Endothelial cell of umbilical vein (primary cell): ENCODE measurements around the gene LRRN3. TPM values are rescaled to one million over a fixed set of nuclear protein-coding genes. Genes with fewer than 3 reads are reported as not detected.

Experiments
- BruUV-seq: library from RNA; stranded (reverse); fragments of 400-500 nt; replicated peaks from 2 replicates; lab custom pipeline; 2021; lab: Mats Ljungman, UMichigan
- CTCF ChIA-PET: fragments of 300-600, 350-600 bp; sonication (Branson Sonifier 250); formaldehyde crosslinking; loops from one replicate; lab custom pipeline; 2021; ENCODE audit warnings: antibody characterized with exemption, inconsistent platforms; lab: Charles Lee
- POLR2A ChIA-PET: fragments of 300-600, 350-600 bp; sonication (Branson Sonifier 250); formaldehyde crosslinking; loops from one replicate; lab custom pipeline; 2021; ENCODE audit warnings: antibody characterized with exemption, inconsistent platforms; lab: Charles Lee
- DNase-seq: peaks from one replicate; pipeline ENCODE4 v3.0.0-alpha.2; 2011; ENCODE audit warnings: low read depth, low spot score
- FAIRE-seq: peaks from 2 replicates; lab custom pipeline; 2011; peaks lifted over from hg19 to GRCh38; lab: Jason Lieb, UNC
- H2AFZ ChIP-seq: 2 replicates; pipeline ENCODE4 v1.6.0; 2012; ENCODE audit warnings: low read depth, low read length, control low read depth, inconsistent platforms
- H3K27ac ChIP-seq: 2 replicates; pipeline ENCODE4 v1.5.1; 2011; ENCODE audit warnings: low read depth, mild to moderate bottlenecking, control low read depth, low read length, moderate library complexity; ENCODE audit not compliant: insufficient read depth
- H3K27me3 ChIP-seq, 2 experiments: 2 replicates each; pipeline versions ENCODE4 v1.6.0 to v1.6.1; 2011; ENCODE audit warnings: low read length in 2 of 2, mixed read lengths in 1 of 2; ENCODE audit not compliant: control insufficient read depth in 2 of 2, insufficient read depth in 2 of 2
- H3K36me3 ChIP-seq, 2 experiments: 2 replicates in 1 of 2; 3 replicates in 1 of 2; pipeline ENCODE4 v1.5.1; 2011; ENCODE audit warnings: low read length in 2 of 2, mild to moderate bottlenecking in 1 of 2, moderate library complexity in 1 of 2; ENCODE audit not compliant: control insufficient read depth in 2 of 2, insufficient read depth in 2 of 2; ENCODE audit errors: extremely low read depth in 1 of 2
- H3K4me1 ChIP-seq: 3 replicates; pipeline ENCODE4 v1.5.1; 2011; ENCODE audit warnings: mild to moderate bottlenecking, low read length; ENCODE audit not compliant: control insufficient read depth, insufficient read depth; ENCODE audit errors: extremely low read depth
- H3K4me2 ChIP-seq: 2 replicates; pipeline ENCODE4 v1.6.1; 2011; ENCODE audit warnings: low read length, control low read depth, mixed read lengths; ENCODE audit not compliant: insufficient read depth
- H3K4me3 ChIP-seq, 3 experiments: fragments of 200-600 bp in 1 of 3; sonication (generic), shearing (Covaris generic) in 1 of 3; replicated peaks in 1 of 3; 2 replicates each; pipeline ENCODE4 v1.5.1; 2011 to 2016; ENCODE audit warnings: control low read depth in 3 of 3, low read length in 3 of 3, mild to moderate bottlenecking in 2 of 3, inconsistent platforms in 1 of 3, low read depth in 1 of 3, moderate library complexity in 1 of 3; ENCODE audit not compliant: insufficient read depth in 1 of 3
- H3K79me2 ChIP-seq: 2 replicates; pipeline ENCODE4 v1.6.0; 2012; ENCODE audit warnings: low read length, inconsistent platforms; ENCODE audit not compliant: control insufficient read depth, insufficient read depth
- H3K9ac ChIP-seq: replicated peaks from 2 replicates; pipeline ENCODE3; 2011; ENCODE audit warnings: low read length, control low read depth; ENCODE audit not compliant: insufficient read depth; ENCODE audit errors: extremely low read depth
- H3K9me1 ChIP-seq: replicated peaks from 3 replicates; pipeline ENCODE4 v1.6.0; 2011; ENCODE audit warnings: mild to moderate bottlenecking, low read length; ENCODE audit not compliant: control insufficient read depth, insufficient read depth; ENCODE audit errors: extremely low read depth
- H3K9me3 ChIP-seq: replicated peaks from 2 replicates; pipeline ENCODE4 v1.5.1; 2012; ENCODE audit warnings: low read length, inconsistent platforms; ENCODE audit not compliant: control insufficient read depth, insufficient read depth
- H4K20me1 ChIP-seq: replicated peaks from 2 replicates; pipeline ENCODE3; 2011; ENCODE audit warnings: mild to moderate bottlenecking, low read length; ENCODE audit not compliant: control insufficient read depth, insufficient read depth; ENCODE audit errors: extremely low read depth
- EZH2 ChIP-seq: IDR thresholded peaks from 2 replicates; pipeline ENCODE4 v1.6.1; 2012; ENCODE audit warnings: borderline replicate concordance, low read depth, mild to moderate bottlenecking, moderate library complexity, low read length, inconsistent platforms; ENCODE audit not compliant: severe bottlenecking
- FOS ChIP-seq: IDR thresholded peaks from 2 replicates; pipeline ENCODE4 v1.6.1; 2011; ENCODE audit warnings: mild to moderate bottlenecking, low read length, moderate library complexity, borderline replicate concordance; ENCODE audit not compliant: insufficient read depth
- GATA2 ChIP-seq: IDR thresholded peaks from 2 replicates; pipeline ENCODE4 v1.7.0; 2011; ENCODE audit warnings: low read depth, mild to moderate bottlenecking, moderate library complexity, mixed read lengths, low read length; ENCODE audit not compliant: insufficient read length, insufficient read depth
- MYC ChIP-seq: IDR thresholded peaks from one replicate; pipeline ENCODE4 v1.6.1; 2011; ENCODE audit warnings: mild to moderate bottlenecking, low read depth, low read length
- POLR2A ChIP-seq: IDR thresholded peaks from 2 replicates; pipeline ENCODE4 v1.6.1; 2012; ENCODE audit warnings: low read depth, mild to moderate bottlenecking, control low read depth, low read length
- POLR2AphosphoS5 ChIP-seq: IDR thresholded peaks from 2 replicates; pipeline ENCODE4 v1.6.1; 2012; ENCODE audit warnings: low read depth, mild to moderate bottlenecking, control low read depth, low read length, moderate library complexity; ENCODE audit not compliant: insufficient read depth
- dilution Hi-C: fragments of 300-500 bp; cut with MboI; formaldehyde crosslinking; loops from one replicate; pipeline ENCODE4 v1.15.0; 2019; ENCODE audit warnings: low sequenced_read_pairs; ENCODE audit not compliant: extremely low pct_ligation_motif_present
- intact Hi-C: fragments of 100-400 bp; cut with micrococcal nuclease; formaldehyde crosslinking; loops from one replicate; pipeline ENCODE4 v1.10.0; 2022
- polyA plus RNA-seq, 4 experiments: library from polyadenylated mRNA; depleted of rRNA in 3 of 4; stranded (reverse) in 3 of 4; unstranded in 1 of 4; fragments of >200 nt; gene quantifications; 2 replicates each; pipeline versions ENCODE4 v1.2.1 to v1.2.3, GENCODE V29; 2011 to 2012; ENCODE audit warnings: missing spikeins in 1 of 4
- total RNA-seq: library from RNA; stranded (reverse); gene quantifications from 2 replicates; pipeline ENCODE4 v1.2.3, GENCODE V29; 2021
- TF ChIP-seq, protein P1 (sequence below): IDR thresholded peaks from 2 replicates; pipeline ENCODE4 v1.6.1; 2011; ENCODE audit not compliant: insufficient read depth, insufficient read length
- TF ChIP-seq, protein P2 (sequence below), 2 donors: IDR thresholded peaks; 1 replicate in 1 of 2; 2 replicates in 1 of 2; pipeline ENCODE4 v1.5.1; 2011; ENCODE audit warnings: low read length in 2 of 2, mild to moderate bottlenecking in 2 of 2, moderate library complexity in 2 of 2, control low read depth in 1 of 2, inconsistent platforms in 1 of 2, low read depth in 1 of 2; ENCODE audit not compliant: insufficient read depth in 1 of 2; ENCODE audit errors: extremely low read depth in 1 of 2

Gene LRRN3
- total and polyA plus RNA-seq, 2 donors (not counting 3 experiments of a cell fraction or from before 2014, with no cell fraction given): not detected

GRCh38 chr7:111093496-111093895 lies 2.6 kb downstream of the LRRN3 start:
- Histone ChIP-seq H2AFZ (no peak overlapping the region), H3K9me1 (no peaks in the 10 kb centered on the region), H3K9me3 (no peaks in the 10 kb centered on the region), H3K79me2 (no peaks in the 10 kb centered on the region), H4K20me1 (no peaks in the 10 kb centered on the region), H3K27me3 (no peaks in the 10 kb centered on the region), H3K4me3 (no peak overlapping the region), H3K4me1 (peaks cover 3% of the 10 kb centered on the region), H3K4me2 (no peak overlapping the region), H3K9ac (no peak overlapping the region), H3K27ac (no peak overlapping the region), H3K36me3 (no peaks in the 10 kb centered on the region)
- dilution Hi-C loops: no loop called here
- intact Hi-C loops: loop anchor here (5.0 to 10.0 kb wide), 2 partner anchors 469 to 649 kb away; partner anchors contain the start of gene IMMP2L
- CTCF ChIA-PET: interaction anchor here (1.4 kb wide), 1 partner anchor 45 kb away, joined by 4 read pairs; no protein-coding TSS in a partner anchor
- POLR2A ChIA-PET: no interaction called here
- DNase-seq: no peak
- FAIRE-seq: no peak
- TF ChIP-seq POLR2AphosphoS5 (no peak), EZH2 (no peak), FOS (no peak), POLR2A (no peak), MYC (no peak), GATA2 (no peak)
- TF ChIP-seq, protein P1, sequence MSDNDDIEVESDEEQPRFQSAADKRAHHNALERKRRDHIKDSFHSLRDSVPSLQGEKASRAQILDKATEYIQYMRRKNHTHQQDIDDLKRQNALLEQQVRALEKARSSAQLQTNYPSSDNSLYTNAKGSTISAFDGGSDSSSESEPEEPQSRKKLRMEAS: no peak
- TF ChIP-seq, protein P2, sequence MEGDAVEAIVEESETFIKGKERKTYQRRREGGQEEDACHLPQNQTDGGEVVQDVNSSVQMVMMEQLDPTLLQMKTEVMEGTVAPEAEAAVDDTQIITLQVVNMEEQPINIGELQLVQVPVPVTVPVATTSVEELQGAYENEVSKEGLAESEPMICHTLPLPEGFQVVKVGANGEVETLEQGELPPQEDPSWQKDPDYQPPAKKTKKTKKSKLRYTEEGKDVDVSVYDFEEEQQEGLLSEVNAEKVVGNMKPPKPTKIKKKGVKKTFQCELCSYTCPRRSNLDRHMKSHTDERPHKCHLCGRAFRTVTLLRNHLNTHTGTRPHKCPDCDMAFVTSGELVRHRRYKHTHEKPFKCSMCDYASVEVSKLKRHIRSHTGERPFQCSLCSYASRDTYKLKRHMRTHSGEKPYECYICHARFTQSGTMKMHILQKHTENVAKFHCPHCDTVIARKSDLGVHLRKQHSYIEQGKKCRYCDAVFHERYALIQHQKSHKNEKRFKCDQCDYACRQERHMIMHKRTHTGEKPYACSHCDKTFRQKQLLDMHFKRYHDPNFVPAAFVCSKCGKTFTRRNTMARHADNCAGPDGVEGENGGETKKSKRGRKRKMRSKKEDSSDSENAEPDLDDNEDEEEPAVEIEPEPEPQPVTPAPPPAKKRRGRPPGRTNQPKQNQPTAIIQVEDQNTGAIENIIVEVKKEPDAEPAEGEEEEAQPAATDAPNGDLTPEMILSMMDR (IDR thresholded peaks at IDR 0.05; ENCODE audit: extremely low read depth in 1 of 2, insufficient read depth in 1 of 2, low read depth in 1 of 2, low read length in 2 of 2): no peak
- no TSS peak for BruUV-seq
